ENCODE measurements around the gene PTGIS. TPM values are rescaled to one million over a fixed set of nuclear protein-coding genes. Genes with fewer than 3 reads are reported as not detected.
A peak's percentile ranks its signal among the peaks of the same experiment; 100 is the strongest.

The PTGIS gene
- total RNA-seq, 1 donor = 2.2 TPM

GRCh38 chr20:49589747-49590146 lies 21.8 kb upstream of the PTGIS start:
- no peak overlapping the region for H3K4me3 ChIP-seq (ENCODE audit: low read depth, low read length)
- TF ChIP-seq CTCF (IDR thresholded peaks at IDR 0.05; ENCODE audit: insufficient read depth, low read depth, low read length) = no peak
- no peak for DNase-seq (ENCODE audit: low read depth)

GRCh38 chr20:49587111-49587570 lies 19.2 kb upstream of the PTGIS start:
- TF ChIP-seq CTCF (IDR thresholded peaks at IDR 0.05; ENCODE audit: insufficient read depth, low read depth, low read length) = no peak
- DNase-seq (ENCODE audit: low read depth) = peak; percentile 89
- H3K4me3 ChIP-seq (ENCODE audit: low read depth, low read length) = no peak overlapping the region

- no peak for DNase-seq (ENCODE audit: low read depth)
- no peak overlapping the region for H3K4me3 ChIP-seq (ENCODE audit: low read depth, low read length)
- no peak for TF ChIP-seq CTCF (IDR thresholded peaks at IDR 0.05; ENCODE audit: insufficient read depth, low read depth, low read length)
Observed at GRCh38 chr20:49585585-49586245, 17.8 kb upstream of the PTGIS start.

- no peak overlapping the region for H3K4me3 ChIP-seq (ENCODE audit: low read depth, low read length)
- DNase-seq (ENCODE audit: low read depth) = peak; percentile 69
- TF ChIP-seq CTCF (IDR thresholded peaks at IDR 0.05; ENCODE audit: insufficient read depth, low read depth, low read length) = no peak
Observed at GRCh38 chr20:49584418-49585382, 16.8 kb upstream of the PTGIS start.

GRCh38 chr20:49583669-49584417 lies 15.9 kb upstream of the PTGIS start:
- TF ChIP-seq CTCF (IDR thresholded peaks at IDR 0.05; ENCODE audit: insufficient read depth, low read depth, low read length) = no peak
- peak; percentile 95 for DNase-seq (ENCODE audit: low read depth)
- no peak overlapping the region for H3K4me3 ChIP-seq (ENCODE audit: low read depth, low read length)

- DNase-seq (ENCODE audit: low read depth) = no peak
- H3K4me3 ChIP-seq (ENCODE audit: low read depth, low read length) = no peak overlapping the region
- TF ChIP-seq CTCF (IDR thresholded peaks at IDR 0.05; ENCODE audit: insufficient read depth, low read depth, low read length) = no peak
Observed at GRCh38 chr20:49583343-49583668, 15.4 kb upstream of the PTGIS start.

Data from fibroblast of villous mesenchyme (primary cell).